Measurements from ENCODE around the gene ANKHD1. TPM values are rescaled to one million over a fixed set of nuclear protein-coding genes. Genes with fewer than 3 reads are reported as not detected.

The ANKHD1 gene
- total RNA-seq, 1 donor from 2014 or later, result 105 TPM

GRCh38 chr5:140403613-140404012 lies 2.0 kb downstream of the ANKHD1 start:
- no peak for TF ChIP-seq CTCF (IDR thresholded peaks at IDR 0.05; ENCODE audit: partially characterized antibody, unreplicated experiment)
- H3K9me3 Mint-ChIP-seq (ENCODE audit: unreplicated experiment), result peaks cover 2% of the 10 kb centered on the region
- H3K27me3 Mint-ChIP-seq (ENCODE audit: unreplicated experiment), result peaks cover 4% of the 10 kb centered on the region
- no peaks in the 10 kb centered on the region for H3K36me3 Mint-ChIP-seq (ENCODE audit: unreplicated experiment)
- no peak overlapping the region for H3K27ac Mint-ChIP-seq (ENCODE audit: unreplicated experiment)
- no peak for DNase-seq
- H3K4me1 Mint-ChIP-seq (ENCODE audit: low read depth, unreplicated experiment), result peaks cover 14% of the 10 kb centered on the region
- no peak overlapping the region for H3K4me3 Mint-ChIP-seq (ENCODE audit: unreplicated experiment)

- Mint-ChIP-seq H3K4me1 (ENCODE audit: low read depth, unreplicated experiment) (peaks cover 8% of the 10 kb centered on the region), H3K27ac (ENCODE audit: unreplicated experiment) (no peak overlapping the region), H3K27me3 (ENCODE audit: unreplicated experiment) (no peaks in the 10 kb centered on the region), H3K9me3 (ENCODE audit: unreplicated experiment) (no peaks in the 10 kb centered on the region), H3K36me3 (ENCODE audit: unreplicated experiment) (no peaks in the 10 kb centered on the region), H3K4me3 (ENCODE audit: unreplicated experiment) (no peak overlapping the region)
- TF ChIP-seq CTCF (IDR thresholded peaks at IDR 0.05; ENCODE audit: partially characterized antibody, unreplicated experiment), result no peak
- DNase-seq, result no peak
Observed at GRCh38 chr5:140408750-140409241, 7.2 kb downstream of the ANKHD1 start.

- H3K36me3 Mint-ChIP-seq (ENCODE audit: unreplicated experiment), result no peaks in the 10 kb centered on the region
- H3K4me3 Mint-ChIP-seq (ENCODE audit: unreplicated experiment), result no peak overlapping the region
- H3K27me3 Mint-ChIP-seq (ENCODE audit: unreplicated experiment), result no peaks in the 10 kb centered on the region
- no peak overlapping the region for H3K27ac Mint-ChIP-seq (ENCODE audit: unreplicated experiment)
- H3K4me1 Mint-ChIP-seq (ENCODE audit: low read depth, unreplicated experiment), result no peaks in the 10 kb centered on the region
- H3K9me3 Mint-ChIP-seq (ENCODE audit: unreplicated experiment), result no peaks in the 10 kb centered on the region
- TF ChIP-seq CTCF (IDR thresholded peaks at IDR 0.05; ENCODE audit: partially characterized antibody, unreplicated experiment), result no peak
- no peak for DNase-seq
Observed at GRCh38 chr5:140413230-140413629, 11.6 kb downstream of the ANKHD1 start.

GRCh38 chr5:140417235-140417634 lies 15.6 kb downstream of the ANKHD1 start:
- no peak for TF ChIP-seq CTCF (IDR thresholded peaks at IDR 0.05; ENCODE audit: partially characterized antibody, unreplicated experiment)
- no peaks in the 10 kb centered on the region for H3K9me3 Mint-ChIP-seq (ENCODE audit: unreplicated experiment)
- no peaks in the 10 kb centered on the region for H3K36me3 Mint-ChIP-seq (ENCODE audit: unreplicated experiment)
- DNase-seq, result no peak
- H3K4me3 Mint-ChIP-seq (ENCODE audit: unreplicated experiment), result no peak overlapping the region
- H3K27me3 Mint-ChIP-seq (ENCODE audit: unreplicated experiment), result no peaks in the 10 kb centered on the region
- no peaks in the 10 kb centered on the region for H3K4me1 Mint-ChIP-seq (ENCODE audit: low read depth, unreplicated experiment)
- H3K27ac Mint-ChIP-seq (ENCODE audit: unreplicated experiment), result no peak overlapping the region

- H3K4me3 Mint-ChIP-seq (ENCODE audit: unreplicated experiment), result no peak overlapping the region
- H3K27ac Mint-ChIP-seq (ENCODE audit: unreplicated experiment), result no peak overlapping the region
- no peak for DNase-seq
- no peaks in the 10 kb centered on the region for H3K36me3 Mint-ChIP-seq (ENCODE audit: unreplicated experiment)
- no peaks in the 10 kb centered on the region for H3K27me3 Mint-ChIP-seq (ENCODE audit: unreplicated experiment)
- no peak for TF ChIP-seq CTCF (IDR thresholded peaks at IDR 0.05; ENCODE audit: partially characterized antibody, unreplicated experiment)
- no peaks in the 10 kb centered on the region for H3K4me1 Mint-ChIP-seq (ENCODE audit: low read depth, unreplicated experiment)
- H3K9me3 Mint-ChIP-seq (ENCODE audit: unreplicated experiment), result peaks cover 2% of the 10 kb centered on the region
Observed at GRCh38 chr5:140418862-140419520, 17.4 kb downstream of the ANKHD1 start.
